Astrocyte of the spinal cord (primary cell): ENCODE results near the gene MITF.
A peak's percentile ranks its signal among the peaks of the same experiment; 100 is the strongest.

ENCODE experiments used
- DNase-seq: peaks from one replicate; pipeline ENCODE4 v3.0.0; 2011; ENCODE audit warnings: low read depth, low spot score
- H3K4me3 ChIP-seq: 2 replicates; pipeline ENCODE4 v1.5.1; 2011; ENCODE audit warnings: low read depth, mild to moderate bottlenecking, low read length, moderate library complexity
- in situ Hi-C: cut with HindIII; loops from 2 replicates; pipeline ENCODE4 v1.10.0; 2017; ENCODE audit warnings: low sequenced_read_pairs
- TF ChIP-seq, protein P1 (sequence below): IDR thresholded peaks from 2 replicates; pipeline ENCODE4 v1.5.1; 2012; ENCODE audit warnings: low read depth, mild to moderate bottlenecking, low read length, inconsistent platforms

Gene MITF

DNA sequence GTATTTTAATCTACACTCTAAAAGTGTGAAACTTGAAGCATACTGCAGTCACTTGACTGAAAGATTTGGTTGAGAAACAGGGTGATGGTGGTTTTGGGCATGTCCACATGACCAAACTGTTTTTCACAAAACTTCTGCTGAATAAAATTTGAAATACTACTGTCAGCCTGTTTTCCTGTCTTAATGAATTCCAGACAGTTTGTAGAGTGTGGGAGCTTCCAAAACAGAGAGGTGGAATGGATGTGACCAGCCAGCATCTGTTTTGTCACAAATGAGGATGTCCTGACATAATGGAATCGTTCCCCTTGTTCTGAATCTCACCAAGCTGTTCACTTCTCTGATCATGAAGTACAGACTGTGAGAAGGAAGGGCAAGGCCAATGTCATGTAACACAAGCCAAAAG lies 11.8 kb downstream of the MITF start:
- TF ChIP-seq, protein P1, sequence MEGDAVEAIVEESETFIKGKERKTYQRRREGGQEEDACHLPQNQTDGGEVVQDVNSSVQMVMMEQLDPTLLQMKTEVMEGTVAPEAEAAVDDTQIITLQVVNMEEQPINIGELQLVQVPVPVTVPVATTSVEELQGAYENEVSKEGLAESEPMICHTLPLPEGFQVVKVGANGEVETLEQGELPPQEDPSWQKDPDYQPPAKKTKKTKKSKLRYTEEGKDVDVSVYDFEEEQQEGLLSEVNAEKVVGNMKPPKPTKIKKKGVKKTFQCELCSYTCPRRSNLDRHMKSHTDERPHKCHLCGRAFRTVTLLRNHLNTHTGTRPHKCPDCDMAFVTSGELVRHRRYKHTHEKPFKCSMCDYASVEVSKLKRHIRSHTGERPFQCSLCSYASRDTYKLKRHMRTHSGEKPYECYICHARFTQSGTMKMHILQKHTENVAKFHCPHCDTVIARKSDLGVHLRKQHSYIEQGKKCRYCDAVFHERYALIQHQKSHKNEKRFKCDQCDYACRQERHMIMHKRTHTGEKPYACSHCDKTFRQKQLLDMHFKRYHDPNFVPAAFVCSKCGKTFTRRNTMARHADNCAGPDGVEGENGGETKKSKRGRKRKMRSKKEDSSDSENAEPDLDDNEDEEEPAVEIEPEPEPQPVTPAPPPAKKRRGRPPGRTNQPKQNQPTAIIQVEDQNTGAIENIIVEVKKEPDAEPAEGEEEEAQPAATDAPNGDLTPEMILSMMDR = no peak
- DNase-seq = no peak
- no peak overlapping the region for H3K4me3 ChIP-seq
- in situ Hi-C loops = no loop called here

DNA sequence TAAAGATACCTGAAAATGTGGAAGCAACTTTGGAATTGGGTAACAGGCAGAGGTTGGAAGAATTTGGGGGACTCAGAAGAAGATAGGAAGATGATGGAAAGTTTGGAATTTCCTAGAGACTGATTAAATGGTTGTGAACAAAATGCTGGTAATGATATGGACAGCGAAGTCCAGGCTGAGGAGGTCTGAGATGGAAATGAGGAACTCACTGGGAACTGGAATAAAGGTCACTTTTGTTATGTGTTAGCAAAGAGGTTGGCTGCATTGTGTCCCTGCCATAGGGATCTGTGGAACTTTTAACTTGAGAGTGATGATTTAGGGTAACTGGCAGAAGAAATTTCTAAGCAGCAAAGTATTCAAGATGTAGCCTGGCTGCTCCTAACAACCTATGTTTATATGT lies 13.0 kb downstream of the MITF start:
- in situ Hi-C loops = no loop called here
- TF ChIP-seq, protein P1 = no peak
- no peak for DNase-seq
- no peak overlapping the region for H3K4me3 ChIP-seq

DNA sequence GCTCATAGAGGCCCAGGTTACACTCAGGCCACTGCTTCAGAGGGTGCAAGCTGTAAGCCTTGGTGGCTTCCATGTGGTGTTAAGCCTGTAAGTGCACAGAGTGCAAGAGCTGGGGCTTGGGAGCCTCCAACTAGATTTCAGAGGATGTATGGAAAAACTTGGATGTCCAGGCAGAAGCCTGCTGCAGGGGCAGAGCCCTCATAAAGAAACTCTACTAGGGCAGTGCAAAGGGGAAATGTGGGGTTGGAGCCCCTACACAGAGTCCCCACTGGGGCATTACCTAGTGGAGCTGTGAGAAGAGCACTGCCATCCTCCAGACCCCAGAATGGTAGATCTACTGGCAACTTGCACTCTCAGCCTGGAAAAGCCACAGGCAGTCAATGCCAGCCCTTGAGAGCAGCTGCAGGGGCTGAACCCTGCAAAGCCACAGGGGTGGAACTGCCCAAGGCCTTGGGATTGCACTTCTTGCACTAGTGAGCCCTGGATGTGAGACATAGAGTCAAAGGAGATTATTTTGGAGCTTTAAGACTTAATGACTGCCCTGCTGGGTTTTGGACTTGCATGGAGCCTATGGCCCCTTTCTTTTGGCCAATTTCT lies 14.0 kb downstream of the MITF start:
- TF ChIP-seq, protein P1 = no peak
- in situ Hi-C loops = no loop called here
- no peak for DNase-seq
- no peak overlapping the region for H3K4me3 ChIP-seq

DNA sequence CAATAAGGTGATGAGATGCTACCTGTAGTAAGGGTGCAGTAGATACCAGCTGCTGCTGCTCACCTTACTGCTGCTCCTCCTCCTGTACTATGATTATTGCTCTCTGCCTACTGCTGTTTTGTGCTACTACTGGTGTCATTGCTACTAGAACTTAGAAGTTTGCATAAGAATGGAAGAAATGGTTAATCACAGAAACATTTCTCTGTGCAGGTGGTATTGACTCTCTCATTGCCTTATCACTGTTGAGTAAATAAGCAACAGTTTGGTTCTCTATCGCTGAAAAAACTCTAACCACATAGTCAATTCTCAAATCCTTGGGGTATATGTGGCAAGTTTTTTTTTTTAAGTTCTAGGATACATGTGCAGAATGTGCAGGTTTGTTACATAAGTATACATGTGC lies 16.5 kb downstream of the MITF start:
- TF ChIP-seq, protein P1 = no peak
- DNase-seq = no peak
- in situ Hi-C loops = no loop called here
- H3K4me3 ChIP-seq = no peak overlapping the region

DNA sequence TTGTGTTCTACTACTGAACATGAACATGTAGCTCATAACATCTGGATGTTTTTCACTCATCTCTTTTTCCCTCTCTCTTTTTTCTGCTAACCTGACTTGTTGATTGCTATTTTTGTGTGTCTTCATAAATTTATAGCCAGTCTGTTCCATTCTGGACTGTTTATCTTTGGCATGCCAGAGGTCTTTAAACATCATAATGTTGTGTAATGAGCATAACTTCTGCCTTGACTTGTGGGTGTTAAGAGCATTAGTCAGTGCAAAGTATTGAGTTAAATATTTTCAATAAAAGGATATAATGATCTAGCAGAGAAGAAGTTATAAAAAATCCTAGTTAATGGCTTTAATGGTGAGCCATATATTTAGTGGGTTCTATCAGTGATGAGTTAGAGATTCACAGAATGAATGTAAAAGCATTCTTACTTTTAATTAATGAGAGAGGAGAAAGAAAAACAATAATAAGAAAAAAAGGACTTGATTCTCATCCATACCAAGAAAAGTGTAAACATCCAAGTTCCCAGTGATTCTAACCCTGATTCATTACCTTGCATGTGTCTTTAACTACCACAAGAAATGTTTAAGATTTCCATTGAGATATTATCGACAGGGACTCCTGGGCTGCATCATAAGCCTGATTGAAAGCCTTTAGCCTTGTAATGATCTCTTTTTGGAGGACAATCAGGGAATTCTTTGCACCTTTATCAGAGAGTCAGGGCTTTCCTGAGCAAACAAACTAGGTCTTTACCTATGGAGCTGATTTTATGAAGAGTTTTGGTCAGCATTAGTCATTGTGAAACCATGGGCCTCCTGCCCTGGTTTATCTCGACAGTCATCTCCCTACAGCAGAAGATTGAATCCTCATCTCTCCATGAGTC lies 22.9 kb downstream of the MITF start:
- TF ChIP-seq, protein P1 = no peak
- peak; percentile 70 for DNase-seq
- in situ Hi-C loops = no loop called here
- no peak overlapping the region for H3K4me3 ChIP-seq

DNA sequence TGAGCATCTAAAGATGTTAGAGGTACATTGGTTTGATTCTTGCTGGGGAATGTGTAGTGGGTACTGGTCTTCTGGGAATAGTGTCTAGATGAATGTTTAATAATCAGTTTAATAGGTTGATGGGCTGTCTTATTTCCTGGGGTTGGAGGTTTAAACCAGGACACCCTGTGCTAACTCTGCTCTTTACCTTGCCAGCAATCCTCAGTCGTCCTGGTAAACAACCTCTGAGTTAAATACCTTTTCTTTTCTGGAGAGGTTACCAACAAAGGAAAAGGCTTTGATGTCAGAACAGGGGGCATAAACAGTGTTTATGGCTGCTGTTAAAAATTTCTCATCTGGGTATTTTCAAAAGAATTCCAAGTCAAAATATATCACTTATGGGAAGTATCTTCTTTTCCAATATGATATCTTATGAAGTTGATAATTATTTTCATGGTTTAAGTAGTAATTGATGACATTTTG lies 23.5 kb downstream of the MITF start:
- H3K4me3 ChIP-seq = no peak overlapping the region
- TF ChIP-seq, protein P1 = no peak
- no peak for DNase-seq
- in situ Hi-C loops = no loop called here
